ENCODE measurements around the gene TBC1D7.

TBC1D7 gene

DNA sequence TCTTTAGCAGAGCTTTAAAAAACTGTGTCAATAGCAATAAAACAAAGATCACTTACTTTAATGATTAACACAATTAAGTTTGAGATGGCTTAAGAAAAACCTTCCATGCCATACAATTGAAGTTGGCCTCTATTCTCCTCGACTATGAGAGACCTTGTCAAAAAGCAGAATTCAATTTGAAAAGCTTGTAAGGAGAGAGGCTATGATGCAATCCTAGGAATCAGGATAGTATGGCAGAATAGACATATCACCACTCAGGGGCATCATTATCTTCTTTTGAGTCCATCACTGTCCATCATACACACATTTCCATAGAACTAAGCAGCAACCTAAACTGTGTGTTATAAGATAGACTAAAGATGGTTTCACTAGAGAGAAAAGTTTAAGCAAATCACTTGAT lies 17.2 kb downstream of the TBC1D7 start:
- no peak for TF ChIP-seq EZH2phosphoT487 (IDR thresholded peaks at IDR 0.05; ENCODE audit: borderline replicate concordance, low read length)
- TF ChIP-seq, protein P1, sequence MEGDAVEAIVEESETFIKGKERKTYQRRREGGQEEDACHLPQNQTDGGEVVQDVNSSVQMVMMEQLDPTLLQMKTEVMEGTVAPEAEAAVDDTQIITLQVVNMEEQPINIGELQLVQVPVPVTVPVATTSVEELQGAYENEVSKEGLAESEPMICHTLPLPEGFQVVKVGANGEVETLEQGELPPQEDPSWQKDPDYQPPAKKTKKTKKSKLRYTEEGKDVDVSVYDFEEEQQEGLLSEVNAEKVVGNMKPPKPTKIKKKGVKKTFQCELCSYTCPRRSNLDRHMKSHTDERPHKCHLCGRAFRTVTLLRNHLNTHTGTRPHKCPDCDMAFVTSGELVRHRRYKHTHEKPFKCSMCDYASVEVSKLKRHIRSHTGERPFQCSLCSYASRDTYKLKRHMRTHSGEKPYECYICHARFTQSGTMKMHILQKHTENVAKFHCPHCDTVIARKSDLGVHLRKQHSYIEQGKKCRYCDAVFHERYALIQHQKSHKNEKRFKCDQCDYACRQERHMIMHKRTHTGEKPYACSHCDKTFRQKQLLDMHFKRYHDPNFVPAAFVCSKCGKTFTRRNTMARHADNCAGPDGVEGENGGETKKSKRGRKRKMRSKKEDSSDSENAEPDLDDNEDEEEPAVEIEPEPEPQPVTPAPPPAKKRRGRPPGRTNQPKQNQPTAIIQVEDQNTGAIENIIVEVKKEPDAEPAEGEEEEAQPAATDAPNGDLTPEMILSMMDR (IDR thresholded peaks at IDR 0.05; ENCODE audit: low read depth, low read length, poor library complexity, severe bottlenecking) = no peak
- H3K9me3 ChIP-seq (ENCODE audit: control insufficient read depth, insufficient read depth, low read length) = no peaks in the 10 kb centered on the region
- H3K4me2 ChIP-seq (ENCODE audit: low read length) = no peak overlapping the region
- H3K27me3 ChIP-seq (ENCODE audit: control insufficient read depth, low read length) = no peaks in the 10 kb centered on the region
- no peaks in the 10 kb centered on the region for H3F3A ChIP-seq (ENCODE audit: control insufficient read depth, insufficient read depth)
- peaks cover 3% of the 10 kb centered on the region; the same call in 1 of the 2 replicates for H3K4me1 ChIP-seq (ENCODE audit: control insufficient read depth, low read length)
- H3K79me2 ChIP-seq (ENCODE audit: control insufficient read depth, low read length) = no peaks in the 10 kb centered on the region
- H3K9me2 ChIP-seq (replicated peaks; ENCODE audit: control insufficient read depth, low read length) = no peaks in the 10 kb centered on the region
- H3K27ac ChIP-seq (ENCODE audit: low read depth, low read length) = no peak overlapping the region
- no peak overlapping the region for H3K4me3 ChIP-seq (ENCODE audit: low read length)
- H3K36me3 ChIP-seq (ENCODE audit: control insufficient read depth, low read length) = peaks cover 15% of the 10 kb centered on the region; the same call in 1 of the 2 replicates
- H4K20me1 ChIP-seq (ENCODE audit: control insufficient read depth, insufficient read depth, low read depth, low read length) = no peaks in the 10 kb centered on the region

DNA sequence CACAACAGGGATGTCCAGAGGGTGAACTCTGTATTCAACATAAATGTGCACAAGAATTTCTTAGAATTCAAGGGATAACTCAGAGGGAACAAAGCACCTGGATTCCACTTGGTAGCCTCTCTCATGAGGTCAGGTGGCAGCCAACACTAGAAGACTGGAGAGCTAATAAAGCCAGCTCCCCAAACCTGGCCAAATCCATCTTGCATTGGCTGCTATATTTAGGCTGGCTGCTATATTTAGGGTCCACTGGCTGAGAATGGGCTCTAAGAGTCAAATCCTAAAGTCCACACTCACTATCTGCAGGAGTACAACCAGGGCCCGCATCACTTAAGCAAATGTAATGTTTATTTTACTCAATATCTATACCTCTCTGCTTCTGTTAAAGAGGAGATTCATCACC lies 20.0 kb downstream of the TBC1D7 start:
- Histone ChIP-seq H3K36me3 (ENCODE audit: control insufficient read depth, low read length) (peaks cover 25% of the 10 kb centered on the region), H3K4me3 (ENCODE audit: low read length) (no peak overlapping the region), H3K9me2 (replicated peaks; ENCODE audit: control insufficient read depth, low read length) (no peaks in the 10 kb centered on the region), H4K20me1 (ENCODE audit: control insufficient read depth, insufficient read depth, low read depth, low read length) (no peaks in the 10 kb centered on the region; the same call in 1 of the 2 replicates), H3K79me2 (ENCODE audit: control insufficient read depth, low read length) (no peaks in the 10 kb centered on the region), H3K9me3 (ENCODE audit: control insufficient read depth, insufficient read depth, low read length) (no peaks in the 10 kb centered on the region), H3K4me1 (ENCODE audit: control insufficient read depth, low read length) (peaks cover 24% of the 10 kb centered on the region), H3K27me3 (ENCODE audit: control insufficient read depth, low read length) (no peaks in the 10 kb centered on the region), H3F3A (ENCODE audit: control insufficient read depth, insufficient read depth) (no peaks in the 10 kb centered on the region), H3K4me2 (ENCODE audit: low read length) (no peak overlapping the region), H3K27ac (ENCODE audit: low read depth, low read length) (no peak overlapping the region)
- TF ChIP-seq EZH2phosphoT487 (IDR thresholded peaks at IDR 0.05; ENCODE audit: borderline replicate concordance, low read length) = no peak
- TF ChIP-seq, protein P1 (IDR thresholded peaks at IDR 0.05; ENCODE audit: low read depth, low read length, poor library complexity, severe bottlenecking) = no peak

DNA sequence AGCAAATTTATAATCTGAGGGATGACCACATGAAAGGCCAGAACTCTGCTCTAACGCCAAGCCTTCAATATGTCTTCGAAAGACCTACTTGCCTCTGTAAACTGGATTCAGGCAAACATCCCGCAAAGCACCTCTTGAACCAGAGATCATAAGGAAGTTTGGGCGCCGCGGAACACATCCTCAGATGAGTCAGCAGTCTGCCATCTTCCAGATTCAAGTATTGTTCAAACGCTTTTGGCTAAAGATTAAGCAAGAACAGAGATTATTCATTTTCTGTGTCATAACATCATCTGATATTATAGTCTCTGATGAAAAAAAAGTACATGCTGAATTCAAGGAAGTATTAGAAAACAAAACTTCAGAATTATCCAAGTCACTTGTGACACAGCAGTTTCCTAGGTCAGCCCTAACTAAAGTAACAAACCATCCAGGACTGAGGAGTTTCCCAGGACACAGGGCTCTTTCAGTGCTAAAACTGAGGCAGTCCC lies 20.8 kb downstream of the TBC1D7 start:
- Histone ChIP-seq H3K4me2 (ENCODE audit: low read length) (no peak overlapping the region), H3K9me2 (replicated peaks; ENCODE audit: control insufficient read depth, low read length) (no peaks in the 10 kb centered on the region), H3K79me2 (ENCODE audit: control insufficient read depth, low read length) (no peaks in the 10 kb centered on the region), H4K20me1 (ENCODE audit: control insufficient read depth, insufficient read depth, low read depth, low read length) (no peaks in the 10 kb centered on the region; the same call in 1 of the 2 replicates), H3K27me3 (ENCODE audit: control insufficient read depth, low read length) (no peaks in the 10 kb centered on the region), H3K4me1 (ENCODE audit: control insufficient read depth, low read length) (peaks cover 29% of the 10 kb centered on the region), H3K36me3 (ENCODE audit: control insufficient read depth, low read length) (peaks cover 31% of the 10 kb centered on the region), H3K27ac (ENCODE audit: low read depth, low read length) (no peak overlapping the region), H3K4me3 (ENCODE audit: low read length) (no peak overlapping the region), H3K9me3 (ENCODE audit: control insufficient read depth, insufficient read depth, low read length) (no peaks in the 10 kb centered on the region), H3F3A (ENCODE audit: control insufficient read depth, insufficient read depth) (no peaks in the 10 kb centered on the region)
- TF ChIP-seq, protein P1 (IDR thresholded peaks at IDR 0.05; ENCODE audit: low read depth, low read length, poor library complexity, severe bottlenecking) = no peak
- no peak for TF ChIP-seq EZH2phosphoT487 (IDR thresholded peaks at IDR 0.05; ENCODE audit: borderline replicate concordance, low read length)

Data from DOHH2 (cell line).